ENCODE measurements around the gene ASPN. TPM values are rescaled to one million over a fixed set of nuclear protein-coding genes. Genes with fewer than 3 reads are reported as not detected.

ASPN gene
- total and polyA plus RNA-seq, 2 of the 13 experiments (the other 11 are each of a cell fraction or from before 2014, with no cell fraction given), result not detected

GRCh38 chr9:92496396-92497176, 14.3 kb upstream of the ASPN start (continued):
- TF ChIP-seq, protein P1, sequence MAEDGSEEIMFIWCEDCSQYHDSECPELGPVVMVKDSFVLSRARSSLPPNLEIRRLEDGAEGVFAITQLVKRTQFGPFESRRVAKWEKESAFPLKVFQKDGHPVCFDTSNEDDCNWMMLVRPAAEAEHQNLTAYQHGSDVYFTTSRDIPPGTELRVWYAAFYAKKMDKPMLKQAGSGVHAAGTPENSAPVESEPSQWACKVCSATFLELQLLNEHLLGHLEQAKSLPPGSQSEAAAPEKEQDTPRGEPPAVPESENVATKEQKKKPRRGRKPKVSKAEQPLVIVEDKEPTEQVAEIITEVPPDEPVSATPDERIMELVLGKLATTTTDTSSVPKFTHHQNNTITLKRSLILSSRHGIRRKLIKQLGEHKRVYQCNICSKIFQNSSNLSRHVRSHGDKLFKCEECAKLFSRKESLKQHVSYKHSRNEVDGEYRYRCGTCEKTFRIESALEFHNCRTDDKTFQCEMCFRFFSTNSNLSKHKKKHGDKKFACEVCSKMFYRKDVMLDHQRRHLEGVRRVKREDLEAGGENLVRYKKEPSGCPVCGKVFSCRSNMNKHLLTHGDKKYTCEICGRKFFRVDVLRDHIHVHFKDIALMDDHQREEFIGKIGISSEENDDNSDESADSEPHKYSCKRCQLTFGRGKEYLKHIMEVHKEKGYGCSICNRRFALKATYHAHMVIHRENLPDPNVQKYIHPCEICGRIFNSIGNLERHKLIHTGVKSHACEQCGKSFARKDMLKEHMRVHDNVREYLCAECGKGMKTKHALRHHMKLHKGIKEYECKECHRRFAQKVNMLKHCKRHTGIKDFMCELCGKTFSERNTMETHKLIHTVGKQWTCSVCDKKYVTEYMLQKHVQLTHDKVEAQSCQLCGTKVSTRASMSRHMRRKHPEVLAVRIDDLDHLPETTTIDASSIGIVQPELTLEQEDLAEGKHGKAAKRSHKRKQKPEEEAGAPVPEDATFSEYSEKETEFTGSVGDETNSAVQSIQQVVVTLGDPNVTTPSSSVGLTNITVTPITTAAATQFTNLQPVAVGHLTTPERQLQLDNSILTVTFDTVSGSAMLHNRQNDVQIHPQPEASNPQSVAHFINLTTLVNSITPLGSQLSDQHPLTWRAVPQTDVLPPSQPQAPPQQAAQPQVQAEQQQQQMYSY (CRISPR knock-in tag; IDR thresholded peaks at IDR 0.05), result no peak
- TF ChIP-seq PBX2 (CRISPR knock-in tag; IDR thresholded peaks at IDR 0.05) (no peak), CHCHD3 (CRISPR knock-in tag; IDR thresholded peaks at IDR 0.05) (no peak), SALL1 (CRISPR knock-in tag; IDR thresholded peaks at IDR 0.05) (no peak), ZNF121 (CRISPR knock-in tag; IDR thresholded peaks at IDR 0.05) (no peak), TIGD3 (CRISPR knock-in tag; IDR thresholded peaks at IDR 0.05; ENCODE audit: borderline replicate concordance) (no peak)
- TF ChIP-seq, protein P2, sequence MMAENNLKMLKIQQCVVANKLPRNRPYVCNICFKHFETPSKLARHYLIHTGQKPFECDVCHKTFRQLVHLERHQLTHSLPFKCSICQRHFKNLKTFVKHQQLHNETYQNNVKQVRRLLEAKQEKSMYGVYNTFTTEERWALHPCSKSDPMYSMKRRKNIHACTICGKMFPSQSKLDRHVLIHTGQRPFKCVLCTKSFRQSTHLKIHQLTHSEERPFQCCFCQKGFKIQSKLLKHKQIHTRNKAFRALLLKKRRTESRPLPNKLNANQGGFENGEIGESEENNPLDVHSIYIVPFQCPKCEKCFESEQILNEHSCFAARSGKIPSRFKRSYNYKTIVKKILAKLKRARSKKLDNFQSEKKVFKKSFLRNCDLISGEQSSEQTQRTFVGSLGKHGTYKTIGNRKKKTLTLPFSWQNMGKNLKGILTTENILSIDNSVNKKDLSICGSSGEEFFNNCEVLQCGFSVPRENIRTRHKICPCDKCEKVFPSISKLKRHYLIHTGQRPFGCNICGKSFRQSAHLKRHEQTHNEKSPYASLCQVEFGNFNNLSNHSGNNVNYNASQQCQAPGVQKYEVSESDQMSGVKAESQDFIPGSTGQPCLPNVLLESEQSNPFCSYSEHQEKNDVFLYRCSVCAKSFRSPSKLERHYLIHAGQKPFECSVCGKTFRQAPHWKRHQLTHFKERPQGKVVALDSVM (CRISPR knock-in tag; IDR thresholded peaks at IDR 0.05), result no peak
- TF ChIP-seq, protein P3, sequence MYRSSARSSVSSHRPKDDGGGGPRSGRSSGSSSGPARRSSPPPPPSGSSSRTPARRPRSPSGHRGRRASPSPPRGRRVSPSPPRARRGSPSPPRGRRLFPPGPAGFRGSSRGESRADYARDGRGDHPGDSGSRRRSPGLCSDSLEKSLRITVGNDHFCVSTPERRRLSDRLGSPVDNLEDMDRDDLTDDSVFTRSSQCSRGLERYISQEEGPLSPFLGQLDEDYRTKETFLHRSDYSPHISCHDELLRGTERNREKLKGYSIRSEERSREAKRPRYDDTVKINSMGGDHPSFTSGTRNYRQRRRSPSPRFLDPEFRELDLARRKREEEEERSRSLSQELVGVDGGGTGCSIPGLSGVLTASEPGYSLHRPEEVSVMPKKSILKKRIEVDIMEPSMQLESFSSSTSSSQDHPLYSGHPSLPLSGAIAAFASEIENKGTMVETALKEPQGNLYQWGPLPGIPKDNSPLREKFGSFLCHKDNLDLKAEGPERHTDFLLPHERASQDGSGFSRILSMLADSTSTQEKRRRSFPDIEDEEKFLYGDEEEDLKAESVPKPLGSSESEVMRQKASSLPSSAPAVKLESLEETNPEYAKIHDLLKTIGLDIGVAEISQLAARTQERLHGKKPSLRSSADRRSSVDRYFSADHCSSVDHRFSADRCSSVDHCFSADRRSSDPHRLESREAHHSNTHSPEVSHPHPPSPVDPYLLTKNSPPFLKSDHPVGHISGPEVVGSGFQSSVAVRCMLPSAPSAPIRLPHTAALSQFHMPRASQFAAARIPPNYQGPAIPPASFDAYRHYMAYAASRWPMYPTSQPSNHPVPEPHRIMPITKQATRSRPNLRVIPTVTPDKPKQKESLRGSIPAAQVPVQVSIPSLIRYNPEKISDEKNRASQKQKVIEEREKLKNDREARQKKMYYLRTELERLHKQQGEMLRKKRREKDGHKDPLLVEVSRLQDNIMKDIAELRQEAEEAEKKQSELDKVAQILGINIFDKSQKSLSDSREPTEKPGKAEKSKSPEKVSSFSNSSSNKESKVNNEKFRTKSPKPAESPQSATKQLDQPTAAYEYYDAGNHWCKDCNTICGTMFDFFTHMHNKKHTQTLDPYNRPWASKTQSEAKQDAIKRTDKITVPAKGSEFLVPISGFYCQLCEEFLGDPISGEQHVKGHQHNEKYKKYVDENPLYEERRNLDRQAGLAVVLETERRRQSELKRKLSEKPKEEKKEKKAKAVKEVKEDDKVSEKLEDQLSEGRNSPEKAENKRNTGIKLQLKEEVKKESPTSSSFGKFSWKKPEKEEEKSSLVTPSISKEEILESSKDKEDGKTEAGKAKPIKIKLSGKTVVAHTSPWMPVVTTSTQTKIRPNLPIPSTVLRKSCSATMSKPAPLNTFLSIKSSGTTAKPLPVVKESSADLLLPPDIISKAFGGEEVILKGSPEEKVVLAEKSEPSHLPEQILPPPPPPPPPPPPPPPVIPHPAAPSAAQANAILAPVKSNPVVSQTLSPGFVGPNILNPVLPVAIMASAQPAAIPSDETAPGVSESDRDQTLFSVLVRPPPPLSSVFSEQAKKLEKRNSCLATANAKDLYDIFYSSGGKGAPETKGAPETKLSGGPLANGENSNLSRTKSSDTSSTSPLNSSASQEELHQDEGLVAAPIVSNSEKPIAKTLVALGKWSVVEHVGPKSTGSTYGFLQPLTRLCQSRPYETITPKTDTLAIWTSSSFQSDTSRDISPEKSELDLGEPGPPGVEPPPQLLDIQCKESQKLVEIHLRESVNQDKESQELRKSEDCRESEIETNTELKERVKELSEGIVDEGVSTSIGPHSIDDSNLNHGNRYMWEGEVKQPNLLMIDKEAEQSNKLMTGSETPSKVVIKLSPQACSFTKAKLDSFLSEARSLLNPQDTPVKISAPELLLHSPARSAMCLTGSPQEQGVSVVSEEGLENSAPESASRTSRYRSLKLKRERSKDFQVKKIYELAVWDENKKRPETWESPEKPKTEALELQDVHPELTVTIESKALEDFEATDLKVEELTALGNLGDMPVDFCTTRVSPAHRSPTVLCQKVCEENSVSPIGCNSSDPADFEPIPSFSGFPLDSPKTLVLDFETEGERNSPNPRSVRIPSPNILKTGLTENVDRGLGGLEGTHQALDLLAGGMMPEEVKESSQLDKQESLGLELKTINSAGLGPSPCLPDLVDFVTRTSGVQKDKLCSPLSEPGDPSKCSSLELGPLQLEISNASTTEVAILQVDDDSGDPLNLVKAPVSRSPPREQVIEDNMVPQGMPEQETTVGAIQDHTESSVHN (CRISPR knock-in tag; IDR thresholded peaks at IDR 0.05), result no peak

Measured in HepG2 (cell line).